ENCODE results near the gene FFAR3.

Gene FFAR3

DNA sequence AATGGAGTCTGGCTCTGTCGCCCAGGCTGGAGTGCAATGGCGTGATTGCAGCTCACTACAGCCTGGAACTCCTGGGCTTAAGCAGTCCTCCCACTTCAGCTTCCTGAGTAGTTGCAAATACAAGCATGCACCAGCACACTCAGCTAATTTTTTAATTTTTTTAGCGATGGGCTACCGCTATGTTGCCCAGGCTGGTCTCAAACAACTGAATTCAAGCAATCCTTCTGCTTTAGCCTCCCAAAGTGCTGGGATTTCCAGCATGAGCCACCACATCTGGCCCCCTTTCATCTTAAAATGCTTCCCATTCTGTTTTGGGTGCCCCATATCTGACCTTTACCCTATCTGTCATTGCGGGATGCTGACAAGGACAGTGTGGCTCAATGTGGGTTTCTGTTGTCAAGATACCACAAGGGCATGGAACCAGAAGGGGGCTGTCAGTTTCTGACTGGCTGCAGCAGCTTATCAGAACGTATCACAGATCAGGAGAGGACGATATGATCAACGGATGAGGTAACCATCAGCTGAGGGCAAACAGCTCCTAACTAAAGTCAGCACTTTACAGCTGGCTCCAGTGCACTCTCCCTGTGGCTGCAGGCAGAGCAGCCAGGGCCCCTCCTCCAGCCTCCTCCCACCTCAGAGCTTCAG lies 45.0 kb downstream of the FFAR3 start:
- no peak for DNase-seq (ENCODE audit: low spot score)

GRCh38 chr19:35404879-35405622 lies 46.8 kb downstream of the FFAR3 start:
- DNase-seq (ENCODE audit: low spot score): no peak

DNA sequence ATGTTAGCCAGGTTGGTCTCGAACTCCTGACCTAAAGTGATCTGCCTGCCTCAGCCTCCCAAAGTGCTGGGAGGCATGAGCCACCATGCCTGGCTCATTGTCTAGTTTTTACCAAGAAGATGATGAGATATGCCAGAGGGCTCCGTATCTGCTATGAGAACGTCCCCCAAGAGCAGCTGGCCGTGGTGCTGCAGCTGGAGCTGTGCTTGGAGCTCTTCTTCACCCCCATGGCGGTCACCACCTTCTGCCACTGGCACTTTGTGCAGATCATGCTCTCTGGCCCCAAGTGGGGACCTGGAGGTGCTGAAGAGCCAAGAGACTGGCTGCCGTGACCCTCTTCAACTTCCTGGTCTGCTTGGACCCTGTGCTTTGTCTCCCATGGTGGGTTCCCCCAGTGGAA lies 49.4 kb downstream of the FFAR3 start:
- DNase-seq (ENCODE audit: low spot score): no peak

DNA sequence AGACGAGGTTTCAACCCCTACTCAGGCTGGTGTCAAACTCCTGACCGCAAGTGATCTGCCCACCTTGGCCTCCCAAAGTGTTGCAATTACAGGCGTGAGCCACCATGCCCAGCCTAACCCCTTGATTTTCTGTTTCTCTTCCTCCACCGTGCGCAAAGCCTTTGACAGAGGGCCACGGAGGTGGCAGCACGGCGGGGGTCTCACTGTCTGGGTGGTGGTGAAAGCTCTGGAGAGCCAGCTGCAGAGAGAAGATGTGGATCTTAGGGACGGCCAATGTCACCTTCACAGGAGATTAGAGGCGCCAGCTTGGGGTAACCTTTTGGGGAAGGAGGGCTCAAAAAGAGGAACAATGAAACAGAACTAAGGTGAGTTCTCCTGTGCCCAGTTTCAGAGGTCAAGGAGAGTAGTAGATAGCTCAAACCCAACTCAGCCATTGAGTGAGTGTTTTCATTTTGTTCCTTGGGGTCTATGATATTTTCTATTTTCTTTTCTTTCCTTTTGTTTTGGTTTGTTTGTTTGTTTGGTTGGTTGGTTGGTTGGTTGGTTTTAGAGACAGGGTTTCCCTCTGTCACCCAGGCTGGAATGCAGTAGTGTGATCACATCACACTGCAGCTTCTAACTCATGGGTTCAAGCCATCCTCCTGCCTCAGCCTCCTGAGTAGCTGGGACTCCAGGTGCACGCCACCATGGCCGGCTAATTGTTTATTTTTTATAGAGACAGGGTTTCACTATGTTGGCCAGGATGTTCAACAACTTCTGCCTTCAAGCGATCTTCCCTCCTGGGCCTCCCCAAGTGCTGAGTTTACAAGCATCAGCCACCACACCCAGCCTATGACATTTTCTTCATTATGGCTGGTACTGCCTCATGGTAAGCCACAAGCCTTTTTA lies 50.3 kb downstream of the FFAR3 start:
- no peak for DNase-seq (ENCODE audit: low spot score)

DNA sequence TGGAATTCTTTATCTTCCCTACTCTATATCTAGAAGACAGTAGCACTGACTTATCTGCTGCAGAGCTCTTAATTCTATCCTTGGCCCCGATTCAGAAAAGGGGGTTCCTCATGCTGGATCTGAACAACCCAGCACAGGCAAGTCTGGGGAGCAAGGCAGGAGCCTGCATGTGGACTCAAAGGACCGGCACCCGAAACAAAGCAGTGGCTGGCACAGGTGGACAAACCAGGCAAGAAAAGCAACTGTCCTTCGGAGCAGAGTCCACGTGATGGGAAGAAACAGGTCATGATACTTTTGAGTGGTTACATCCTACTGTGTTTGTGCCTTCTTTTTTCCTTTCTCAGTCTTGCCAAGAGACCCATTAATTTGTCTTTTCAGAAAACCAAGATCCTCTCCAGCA lies 50.9 kb downstream of the FFAR3 start:
- no peak for DNase-seq (ENCODE audit: low spot score)
